Measurements from ENCODE around the gene ABCA2. TPM values are rescaled to one million over a fixed set of nuclear protein-coding genes. Genes with fewer than 3 reads are reported as not detected.
A peak's percentile ranks its signal among the peaks of the same experiment; 100 is the strongest.

ABCA2 gene
- total and polyA plus RNA-seq, 9 of the 15 experiments (the other 6 are each of a cell fraction or from before 2014, with no cell fraction given): 0.69 to 16.3 (median 6.1) TPM; not detected in 2

GRCh38 chr9:137070906-137071275, 42.9 kb upstream of the ABCA2 start (continued):
- TF ChIP-seq, protein P1, sequence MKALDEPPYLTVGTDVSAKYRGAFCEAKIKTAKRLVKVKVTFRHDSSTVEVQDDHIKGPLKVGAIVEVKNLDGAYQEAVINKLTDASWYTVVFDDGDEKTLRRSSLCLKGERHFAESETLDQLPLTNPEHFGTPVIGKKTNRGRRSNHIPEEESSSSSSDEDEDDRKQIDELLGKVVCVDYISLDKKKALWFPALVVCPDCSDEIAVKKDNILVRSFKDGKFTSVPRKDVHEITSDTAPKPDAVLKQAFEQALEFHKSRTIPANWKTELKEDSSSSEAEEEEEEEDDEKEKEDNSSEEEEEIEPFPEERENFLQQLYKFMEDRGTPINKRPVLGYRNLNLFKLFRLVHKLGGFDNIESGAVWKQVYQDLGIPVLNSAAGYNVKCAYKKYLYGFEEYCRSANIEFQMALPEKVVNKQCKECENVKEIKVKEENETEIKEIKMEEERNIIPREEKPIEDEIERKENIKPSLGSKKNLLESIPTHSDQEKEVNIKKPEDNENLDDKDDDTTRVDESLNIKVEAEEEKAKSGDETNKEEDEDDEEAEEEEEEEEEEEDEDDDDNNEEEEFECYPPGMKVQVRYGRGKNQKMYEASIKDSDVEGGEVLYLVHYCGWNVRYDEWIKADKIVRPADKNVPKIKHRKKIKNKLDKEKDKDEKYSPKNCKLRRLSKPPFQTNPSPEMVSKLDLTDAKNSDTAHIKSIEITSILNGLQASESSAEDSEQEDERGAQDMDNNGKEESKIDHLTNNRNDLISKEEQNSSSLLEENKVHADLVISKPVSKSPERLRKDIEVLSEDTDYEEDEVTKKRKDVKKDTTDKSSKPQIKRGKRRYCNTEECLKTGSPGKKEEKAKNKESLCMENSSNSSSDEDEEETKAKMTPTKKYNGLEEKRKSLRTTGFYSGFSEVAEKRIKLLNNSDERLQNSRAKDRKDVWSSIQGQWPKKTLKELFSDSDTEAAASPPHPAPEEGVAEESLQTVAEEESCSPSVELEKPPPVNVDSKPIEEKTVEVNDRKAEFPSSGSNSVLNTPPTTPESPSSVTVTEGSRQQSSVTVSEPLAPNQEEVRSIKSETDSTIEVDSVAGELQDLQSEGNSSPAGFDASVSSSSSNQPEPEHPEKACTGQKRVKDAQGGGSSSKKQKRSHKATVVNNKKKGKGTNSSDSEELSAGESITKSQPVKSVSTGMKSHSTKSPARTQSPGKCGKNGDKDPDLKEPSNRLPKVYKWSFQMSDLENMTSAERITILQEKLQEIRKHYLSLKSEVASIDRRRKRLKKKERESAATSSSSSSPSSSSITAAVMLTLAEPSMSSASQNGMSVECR (CRISPR knock-in tag; IDR thresholded peaks at IDR 0.05): peak; percentile 47
- TF ChIP-seq XRCC5 (IDR thresholded peaks at IDR 0.05; ENCODE audit: low read depth, low read length) (peak; percentile 85; the same call in 1 of the 2 replicates), CHD1 (IDR thresholded peaks at IDR 0.05; ENCODE audit: low read length) (no peak), MYC (IDR thresholded peaks at IDR 0.05; ENCODE audit: low read depth, low read length) (no peak), MYC (CRISPR knock-in tag; IDR thresholded peaks at IDR 0.05; ENCODE audit: borderline replicate concordance, low read depth) (no peak), ZKSCAN8 (CRISPR knock-in tag; IDR thresholded peaks at IDR 0.05) (no peak), THRA (IDR thresholded peaks at IDR 0.05) (no peak), ZNF184 (CRISPR knock-in tag; IDR thresholded peaks at IDR 0.05) (no peak), JUN (IDR thresholded peaks at IDR 0.05; ENCODE audit: borderline replicate concordance, low read depth, low read length) (no peak), JUN (CRISPR knock-in tag; IDR thresholded peaks at IDR 0.05; ENCODE audit: borderline replicate concordance) (no peak), NR4A1 (CRISPR knock-in tag; IDR thresholded peaks at IDR 0.05) (no peak), NR4A1 (tag; IDR thresholded peaks at IDR 0.05) (no peak), ARID2 (IDR thresholded peaks at IDR 0.05) (no peak), BRD4 (IDR thresholded peaks at IDR 0.05) (no peak), ZNF561 (CRISPR knock-in tag; conservative IDR thresholded peaks at IDR 0.05) (peak; percentile 44; the same call in 1 of the 2 replicates), ZNF592 (IDR thresholded peaks at IDR 0.05) (0 out of 2 replicates have a peak, but pooled peaks have one; percentile 39), ZNF76 (CRISPR knock-in tag; IDR thresholded peaks at IDR 0.05; ENCODE audit: borderline replicate concordance) (0 out of 2 replicates have a peak, but pooled peaks have one; percentile 33)
